ENCODE data around the gene JCHAIN.
"Not testable (repeated sequence)": the region's sequence is repeated elsewhere in the genome, so short reads cannot be mapped to it uniquely, and the experiment has no call there.

JCHAIN gene

DNA sequence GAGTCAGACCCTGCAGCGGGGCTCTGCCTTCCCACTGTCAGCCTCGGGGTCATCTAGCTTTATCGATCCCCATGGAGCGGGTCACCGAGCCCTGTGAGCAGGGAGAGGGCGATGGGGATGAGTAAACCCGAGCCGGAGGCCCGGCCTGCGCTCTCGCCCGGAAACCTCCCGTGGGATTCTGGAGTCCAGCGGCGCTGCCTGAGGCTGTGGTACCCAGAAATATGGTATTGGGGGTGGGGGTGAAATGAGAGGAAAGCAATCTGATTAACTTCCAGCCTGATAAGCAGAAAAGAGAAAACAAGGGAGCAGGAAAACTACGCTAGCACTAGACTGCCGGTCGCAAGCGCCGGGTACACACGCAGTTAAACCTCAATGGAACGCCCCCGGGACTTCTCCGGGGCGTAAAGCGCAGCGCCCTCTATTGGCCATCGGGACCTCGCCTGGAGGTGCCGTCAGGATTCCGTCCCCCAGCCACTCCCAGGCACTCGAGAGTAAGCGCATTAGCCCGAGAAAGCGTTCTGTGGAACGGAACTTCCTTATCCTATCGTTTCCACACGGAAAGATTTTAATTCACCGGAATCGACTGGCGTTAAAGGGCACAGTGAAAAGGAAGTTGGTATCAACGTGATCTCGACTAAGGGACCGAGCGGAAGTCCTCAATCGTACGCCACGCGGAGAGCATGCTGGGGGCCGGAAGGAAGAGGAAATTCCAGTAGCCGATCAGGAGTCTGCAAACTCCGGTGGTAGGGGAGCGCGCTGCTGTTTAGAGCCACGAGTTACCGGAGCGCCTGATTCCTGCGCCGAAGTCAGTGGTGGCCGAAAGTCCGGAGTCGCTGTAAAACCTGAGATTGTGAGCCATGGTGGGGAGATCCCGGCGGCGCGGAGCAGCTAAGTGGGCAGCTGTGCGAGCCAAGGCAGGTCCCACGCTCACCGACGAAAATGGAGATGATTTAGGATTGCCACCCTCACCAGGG, 21.8 kb upstream of the JCHAIN start, which contains the start of gene UTP3:
Gene UTP3 (plus strand): TSS at position 712 of the 974 bp plus-strand sequence. CDS start 146 bp downstream, at position 858.
- peak; percentile 95 for DNase-seq

GRCh38 chr4:70687392-70687791, 21.1 kb upstream of the JCHAIN start:
- DNase-seq = no peak

GRCh38 chr4:70682142-70682541, 15.8 kb upstream of the JCHAIN start:
- not testable (repeated sequence) for DNase-seq

- no peak for DNase-seq
Observed at GRCh38 chr4:70681704-70682103, 15.4 kb upstream of the JCHAIN start.

GRCh38 chr4:70680934-70681333, 14.6 kb upstream of the JCHAIN start:
- DNase-seq = no peak

GRCh38 chr4:70678383-70678999, 12.2 kb upstream of the JCHAIN start:
- DNase-seq = no peak

- DNase-seq = no peak
Observed at GRCh38 chr4:70676554-70677090, 10.3 kb upstream of the JCHAIN start.

DNA sequence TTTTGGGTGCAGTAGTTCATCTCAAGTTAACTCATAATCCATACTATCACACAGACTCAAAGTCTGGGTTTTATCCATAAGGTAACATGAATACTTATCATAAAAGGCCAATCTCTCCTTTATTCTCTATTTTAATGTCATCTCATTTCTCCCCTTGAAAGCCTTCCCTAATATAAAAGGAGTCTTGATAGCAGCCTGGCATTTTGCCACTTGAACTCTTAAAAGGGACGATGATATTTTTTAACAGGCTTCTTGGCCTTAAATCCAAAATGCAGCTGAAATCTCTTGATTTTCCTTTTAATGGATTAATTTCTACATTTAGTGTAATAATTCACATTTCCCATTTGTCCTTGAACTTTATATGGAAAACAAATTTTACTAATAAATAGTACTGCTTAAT, 8.4 kb upstream of the JCHAIN start:
- no peak for DNase-seq

DNA sequence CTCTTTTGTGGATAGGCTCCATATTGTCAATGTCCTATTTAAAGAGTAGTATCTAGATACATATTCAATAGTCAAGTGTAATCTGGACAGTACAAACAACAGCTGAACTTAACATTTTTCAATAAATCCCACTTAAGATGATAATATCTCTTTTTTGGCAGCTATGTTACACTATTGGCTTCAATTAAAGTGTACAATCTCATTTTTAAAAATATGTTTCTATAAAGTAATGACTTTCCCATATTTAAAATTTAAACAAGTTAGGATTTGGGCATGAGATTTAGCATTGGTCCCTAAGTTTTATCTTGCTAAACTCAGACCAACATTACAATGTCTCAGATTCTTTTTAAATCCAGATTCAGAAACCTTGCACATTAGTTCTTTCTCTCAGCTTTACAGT, 7.9 kb upstream of the JCHAIN start:
- DNase-seq = no peak

GRCh38 chr4:70671091-70671490, 4.8 kb upstream of the JCHAIN start:
- no peak for DNase-seq

- no peak for DNase-seq
Observed at GRCh38 chr4:70670332-70671014, 4.2 kb upstream of the JCHAIN start.

- no peak for DNase-seq
Observed at GRCh38 chr4:70667740-70668535, 1.6 kb upstream of the JCHAIN start.

DNA sequence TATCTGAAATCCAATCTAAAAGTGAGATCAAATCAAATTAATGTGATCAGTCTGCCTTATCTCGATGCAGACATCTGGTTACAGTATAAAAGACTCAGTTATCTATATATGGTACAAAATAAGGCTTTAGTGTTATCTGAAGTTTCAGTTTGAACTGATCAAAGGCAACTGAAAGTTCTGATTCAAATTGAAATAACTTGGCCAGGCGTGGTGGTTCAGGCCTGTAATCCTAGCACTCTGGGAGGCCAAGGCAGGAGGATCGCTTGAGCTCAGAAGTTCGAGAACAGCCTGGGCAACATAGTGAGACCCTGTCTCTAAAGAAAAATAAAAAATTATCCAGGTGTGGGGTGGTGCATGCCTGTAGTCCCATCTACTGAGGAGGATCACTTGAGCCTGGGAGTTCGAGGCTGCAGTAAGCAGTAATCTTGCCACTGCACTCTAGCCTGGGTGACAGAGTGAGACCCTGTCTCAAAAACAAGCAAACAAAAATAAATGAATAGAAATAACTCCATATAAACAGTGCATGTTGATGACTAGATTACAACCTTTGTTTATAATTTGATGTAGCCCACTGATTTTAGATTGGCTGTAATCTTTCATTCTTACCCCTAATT, 4.9 kb downstream of the JCHAIN start:
- not testable (repeated sequence) for DNase-seq

- DNase-seq = no peak
Observed at GRCh38 chr4:70660106-70660505, 6.2 kb downstream of the JCHAIN start.

DNA sequence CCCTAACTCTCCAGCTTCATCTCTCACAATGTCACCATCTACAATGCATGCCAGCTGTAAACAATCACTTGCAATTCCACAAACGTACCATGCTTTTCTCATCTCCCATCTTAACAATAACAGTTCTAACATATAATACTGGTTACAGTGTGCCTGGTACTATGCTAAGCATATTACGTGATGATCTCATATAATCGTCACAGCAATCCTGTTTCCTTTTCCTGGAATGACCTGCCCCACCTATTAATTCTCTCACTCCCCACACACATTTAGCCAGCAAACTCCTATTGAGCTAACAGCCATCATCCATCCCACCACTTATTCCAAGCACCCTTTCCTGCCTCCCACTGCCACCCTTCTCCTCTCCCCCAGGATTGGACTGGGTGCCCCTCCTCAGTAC, 7.9 kb downstream of the JCHAIN start:
- no peak for DNase-seq

- DNase-seq = no peak
Observed at GRCh38 chr4:70657326-70657725, 9.0 kb downstream of the JCHAIN start.

GRCh38 chr4:70654605-70655011, 11.7 kb downstream of the JCHAIN start:
- DNase-seq = no peak

DNA sequence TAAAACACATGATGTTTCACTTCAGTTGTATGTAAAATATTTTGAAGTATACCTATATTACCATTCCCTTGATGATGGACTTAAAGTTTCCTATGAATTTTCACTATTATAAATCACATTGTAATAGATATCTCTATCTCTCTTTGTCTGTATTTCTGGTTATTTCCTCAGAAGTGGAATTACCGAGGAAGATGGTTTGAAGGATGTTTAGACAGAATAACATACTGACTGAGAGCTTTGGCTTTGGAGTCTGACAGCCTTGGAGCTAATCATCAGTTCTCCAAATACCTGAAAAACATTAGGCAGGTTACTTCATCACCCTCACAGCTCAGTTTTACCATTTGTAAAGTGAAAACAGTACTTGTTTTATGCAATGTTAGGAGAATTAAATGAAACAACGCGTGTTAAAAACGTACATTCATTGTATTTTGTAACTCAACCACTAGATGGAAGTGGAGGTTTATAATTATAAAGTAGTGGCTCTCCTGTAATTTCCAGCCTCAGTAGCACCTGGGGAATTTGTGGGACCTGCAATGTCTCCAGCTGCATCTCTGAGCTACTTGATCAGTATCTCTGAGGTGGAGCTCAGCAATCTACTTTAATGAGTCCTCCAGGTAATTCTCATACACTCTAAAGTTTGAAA, 14.3 kb downstream of the JCHAIN start:
- no peak for DNase-seq

DNA sequence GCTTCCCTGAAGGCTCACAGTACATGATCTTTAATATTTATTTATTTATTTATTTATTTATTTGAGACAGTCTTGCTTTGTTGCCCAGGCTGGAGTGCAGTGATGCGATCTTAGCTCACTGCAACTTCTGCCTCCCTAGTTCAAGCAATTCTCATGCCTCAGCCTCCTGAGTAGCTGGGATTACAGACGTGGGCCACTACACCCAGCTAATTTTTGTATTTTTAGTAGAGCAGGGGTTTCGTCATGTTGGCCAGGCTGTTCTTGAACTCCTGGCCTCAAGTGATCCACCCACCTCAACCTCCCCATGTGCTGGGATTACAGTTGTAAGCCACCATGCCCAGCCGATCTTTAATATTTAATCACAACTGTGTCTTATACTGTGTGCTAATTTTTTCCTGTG, 15.6 kb downstream of the JCHAIN start:
- DNase-seq = not testable (repeated sequence)

- DNase-seq = no peak
Observed at GRCh38 chr4:70640192-70640591, 26.1 kb downstream of the JCHAIN start.

DNA sequence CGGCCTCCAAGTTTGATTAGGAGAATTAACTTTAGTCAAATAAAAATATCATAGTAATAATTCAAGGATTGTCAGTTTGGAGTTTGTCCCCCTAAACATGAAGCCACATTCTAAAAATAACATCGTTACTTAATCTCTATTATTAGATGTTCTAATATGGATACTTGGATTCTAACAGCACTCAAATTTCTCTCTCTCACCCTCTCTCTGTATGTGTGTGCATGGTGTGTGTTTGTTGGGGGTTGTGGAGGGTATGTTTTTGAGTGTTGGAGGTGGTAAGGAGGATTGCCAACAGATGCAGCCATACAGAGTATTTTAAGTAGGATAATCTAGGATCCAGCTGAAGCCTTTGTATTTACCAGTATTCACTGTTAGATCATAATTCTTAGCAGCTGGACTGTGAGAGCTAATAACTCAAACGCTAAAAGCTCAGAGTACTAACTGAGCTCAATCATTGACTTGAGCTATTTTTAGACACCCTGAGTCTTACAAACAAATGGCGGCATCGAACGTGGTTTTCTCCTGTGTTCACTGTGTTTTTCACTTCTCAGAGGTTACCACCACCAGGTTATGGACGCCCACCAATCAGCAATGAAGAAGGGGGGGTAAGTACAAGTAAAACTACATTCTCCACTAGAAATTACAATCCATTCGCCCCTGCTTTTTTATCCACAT, 28.9 kb downstream of the JCHAIN start:
- no peak for DNase-seq
